ENCODE results near the gene TNIK. TPM values are rescaled to one million over a fixed set of nuclear protein-coding genes. Genes with fewer than 3 reads are reported as not detected.

TNIK gene
- polyA plus RNA-seq, 1 donor: 32.3 TPM

DNA sequence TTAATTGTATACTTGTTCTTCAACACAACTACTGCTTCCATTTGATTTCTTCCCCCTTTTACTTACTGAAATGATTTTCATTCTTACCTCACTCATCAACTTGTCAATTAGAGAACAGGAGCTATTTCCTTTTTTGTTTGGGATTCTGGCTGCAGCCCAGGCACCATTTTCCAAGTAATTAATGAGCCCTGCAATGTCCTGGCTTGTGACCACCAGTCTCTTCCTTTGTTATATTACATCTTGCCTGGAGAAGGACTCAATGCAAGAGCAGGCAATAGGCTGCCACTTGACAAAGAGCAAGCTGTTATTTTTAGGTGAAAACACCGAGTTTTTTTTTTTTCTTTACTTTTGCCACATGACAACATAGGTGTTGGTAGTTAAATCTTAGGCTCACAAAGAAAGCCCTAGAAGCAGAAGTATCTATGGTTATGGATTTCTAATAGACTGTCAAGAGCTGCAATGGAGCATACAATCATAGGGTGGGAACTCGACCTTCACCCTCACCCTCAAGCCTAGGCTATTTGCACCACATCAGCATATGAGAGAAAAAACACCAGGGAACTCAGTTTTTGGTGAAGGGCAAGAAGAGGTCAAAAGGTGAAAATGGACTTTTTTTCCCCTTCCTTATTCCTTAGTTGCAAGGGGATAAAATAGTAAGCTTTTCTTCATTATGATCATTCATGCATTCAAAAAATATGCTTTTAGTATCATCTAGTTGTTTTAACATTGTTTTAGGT, 114.9 kb downstream of the TNIK start:
- no peaks in the 10 kb centered on the region for H3K9me3 ChIP-seq (ENCODE audit: control insufficient read depth, low read depth, low read length)
- WGBS (ENCODE audit: insufficient coverage, low lambda C conversion rate): 80% methylated on average over 1 of the region's 2 CpGs
- no peak overlapping the region for H3K4me3 ChIP-seq (ENCODE audit: low read length)
- no peaks in the 10 kb centered on the region for H3K36me3 ChIP-seq (ENCODE audit: control insufficient read depth, insufficient read depth, low read length)
- no peak for DNase-seq
- H3K27me3 ChIP-seq (ENCODE audit: control insufficient read depth, insufficient read depth, low read length): no peaks in the 10 kb centered on the region
- H3K4me1 ChIP-seq (ENCODE audit: control insufficient read depth, insufficient read depth, low read length): peaks cover 29% of the 10 kb centered on the region
- no peak overlapping the region for H3K27ac ChIP-seq (ENCODE audit: low read length)

DNA sequence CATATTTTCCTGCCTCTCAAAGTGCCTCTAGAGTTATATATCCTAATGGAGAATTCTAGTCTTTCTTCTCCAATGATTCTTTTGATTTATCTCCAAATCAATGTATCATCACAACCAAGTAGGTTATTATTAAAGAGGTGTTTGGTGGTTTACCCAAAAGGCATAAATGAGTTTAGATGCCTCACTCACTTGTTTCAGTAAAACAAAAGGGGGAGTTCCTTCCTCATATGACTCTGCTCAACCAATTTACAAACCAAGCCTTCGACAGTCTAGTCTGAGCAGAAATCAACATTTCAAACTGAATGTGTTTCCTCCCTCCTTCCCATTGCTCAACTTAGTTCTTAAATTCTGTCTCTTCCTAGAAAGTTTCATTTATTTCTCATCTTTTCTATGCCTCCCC, 116.5 kb downstream of the TNIK start:
- 100% methylated on average over 1 of the region's 1 CpG for WGBS (ENCODE audit: insufficient coverage, low lambda C conversion rate)
- Histone ChIP-seq H3K9me3 (ENCODE audit: control insufficient read depth, low read depth, low read length) (no peaks in the 10 kb centered on the region), H3K4me3 (ENCODE audit: low read length) (no peak overlapping the region), H3K27ac (ENCODE audit: low read length) (no peak overlapping the region), H3K4me1 (ENCODE audit: control insufficient read depth, insufficient read depth, low read length) (peaks cover 29% of the 10 kb centered on the region), H3K27me3 (ENCODE audit: control insufficient read depth, insufficient read depth, low read length) (no peaks in the 10 kb centered on the region), H3K36me3 (ENCODE audit: control insufficient read depth, insufficient read depth, low read length) (no peaks in the 10 kb centered on the region)
- no peak for DNase-seq

DNA sequence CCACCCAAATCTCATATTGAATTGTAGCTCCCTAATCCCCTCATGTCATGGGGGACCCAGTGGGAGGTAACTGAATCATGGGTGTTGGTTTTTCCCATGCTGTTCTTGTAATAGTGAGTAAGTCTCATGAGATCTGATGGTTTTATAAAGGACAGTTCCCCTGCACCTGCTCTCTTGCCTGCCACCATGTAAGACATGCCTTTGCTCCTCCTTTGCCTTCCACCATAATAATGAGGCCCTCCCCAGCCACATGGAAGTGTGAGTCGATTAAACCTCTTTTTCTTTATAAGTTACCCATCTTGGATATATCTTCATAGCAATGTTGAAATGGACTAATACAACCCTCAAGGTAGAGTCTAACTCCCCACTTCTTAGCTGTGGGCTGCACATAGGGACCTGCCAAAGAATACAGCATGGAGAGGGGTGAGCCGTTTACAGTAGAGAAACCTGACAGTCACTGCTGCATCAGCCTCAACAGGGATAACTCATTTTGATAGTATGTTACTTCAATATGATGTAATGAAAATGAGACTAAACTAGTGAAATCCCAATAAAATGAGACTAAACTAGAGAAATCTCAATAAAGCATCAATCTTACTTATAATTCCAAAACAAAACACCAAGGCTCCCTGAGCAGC, 117.3 kb downstream of the TNIK start:
- no peaks in the 10 kb centered on the region for H3K9me3 ChIP-seq (ENCODE audit: control insufficient read depth, low read depth, low read length)
- no peak overlapping the region for H3K27ac ChIP-seq (ENCODE audit: low read length)
- no peak overlapping the region for H3K4me3 ChIP-seq (ENCODE audit: low read length)
- H3K27me3 ChIP-seq (ENCODE audit: control insufficient read depth, insufficient read depth, low read length): no peaks in the 10 kb centered on the region
- H3K36me3 ChIP-seq (ENCODE audit: control insufficient read depth, insufficient read depth, low read length): no peaks in the 10 kb centered on the region
- DNase-seq: no peak
- H3K4me1 ChIP-seq (ENCODE audit: control insufficient read depth, insufficient read depth, low read length): peaks cover 29% of the 10 kb centered on the region
- WGBS (ENCODE audit: insufficient coverage, low lambda C conversion rate): no CpG with 5 or more reads among the region's 2 CpGs

DNA sequence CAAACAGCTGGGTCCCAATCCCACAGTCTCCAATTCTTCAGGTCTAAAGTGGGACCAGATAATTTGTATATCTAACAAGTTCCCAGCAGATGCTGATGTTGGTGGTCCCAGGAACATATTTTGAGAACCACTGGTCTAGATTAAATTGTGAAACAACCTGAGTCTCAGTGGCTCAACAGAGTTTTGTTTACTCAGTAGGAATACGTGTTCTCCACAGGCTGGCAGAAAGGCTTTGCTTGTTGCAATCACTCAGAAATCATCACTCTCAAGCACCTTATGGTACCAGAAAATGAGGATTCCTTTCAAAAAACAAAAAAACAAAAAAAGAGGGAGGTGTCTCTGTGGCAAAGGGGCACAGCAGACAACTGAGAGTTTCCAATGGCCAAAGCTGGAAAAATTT, 118.0 kb downstream of the TNIK start:
- Histone ChIP-seq H3K4me1 (ENCODE audit: control insufficient read depth, insufficient read depth, low read length) (peaks cover 30% of the 10 kb centered on the region), H3K9me3 (ENCODE audit: control insufficient read depth, low read depth, low read length) (no peaks in the 10 kb centered on the region), H3K27me3 (ENCODE audit: control insufficient read depth, insufficient read depth, low read length) (no peaks in the 10 kb centered on the region), H3K4me3 (ENCODE audit: low read length) (no peak overlapping the region), H3K27ac (ENCODE audit: low read length) (no peak overlapping the region), H3K36me3 (ENCODE audit: control insufficient read depth, insufficient read depth, low read length) (no peaks in the 10 kb centered on the region)
- no peak for DNase-seq
- WGBS (ENCODE audit: insufficient coverage, low lambda C conversion rate): no CpG with 5 or more reads among the region's 1 CpG

DNA sequence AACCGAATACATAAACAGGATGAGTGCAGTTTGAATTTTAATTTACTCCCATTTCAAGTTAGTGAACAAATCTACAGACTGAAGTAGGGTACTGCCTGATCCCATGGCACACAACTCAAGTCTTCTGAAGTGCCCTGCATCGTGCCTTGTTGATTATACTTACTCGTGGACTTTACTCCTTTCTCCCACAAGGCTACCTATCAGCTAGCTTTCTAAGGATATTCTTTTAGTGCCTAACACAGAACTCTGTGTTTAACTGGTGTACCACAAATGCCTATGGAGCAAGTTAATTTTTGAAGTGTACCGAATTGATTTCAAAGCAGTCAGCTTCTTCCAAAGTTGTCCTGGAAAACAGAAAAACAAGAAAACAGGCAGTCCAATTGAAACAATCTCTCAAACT, 119.8 kb downstream of the TNIK start:
- WGBS (ENCODE audit: insufficient coverage, low lambda C conversion rate): no CpG with 5 or more reads among the region's 4 CpGs
- DNase-seq: peak; percentile 53 to 80
- peak overlapping the region; percentile 47 for H3K27ac ChIP-seq (ENCODE audit: low read length)
- peaks cover 25% of the 10 kb centered on the region for H3K4me1 ChIP-seq (ENCODE audit: control insufficient read depth, insufficient read depth, low read length)
- H3K36me3 ChIP-seq (ENCODE audit: control insufficient read depth, insufficient read depth, low read length): no peaks in the 10 kb centered on the region
- H3K9me3 ChIP-seq (ENCODE audit: control insufficient read depth, low read depth, low read length): no peaks in the 10 kb centered on the region
- no peaks in the 10 kb centered on the region for H3K27me3 ChIP-seq (ENCODE audit: control insufficient read depth, insufficient read depth, low read length)
- no peak overlapping the region for H3K4me3 ChIP-seq (ENCODE audit: low read length)

DNA sequence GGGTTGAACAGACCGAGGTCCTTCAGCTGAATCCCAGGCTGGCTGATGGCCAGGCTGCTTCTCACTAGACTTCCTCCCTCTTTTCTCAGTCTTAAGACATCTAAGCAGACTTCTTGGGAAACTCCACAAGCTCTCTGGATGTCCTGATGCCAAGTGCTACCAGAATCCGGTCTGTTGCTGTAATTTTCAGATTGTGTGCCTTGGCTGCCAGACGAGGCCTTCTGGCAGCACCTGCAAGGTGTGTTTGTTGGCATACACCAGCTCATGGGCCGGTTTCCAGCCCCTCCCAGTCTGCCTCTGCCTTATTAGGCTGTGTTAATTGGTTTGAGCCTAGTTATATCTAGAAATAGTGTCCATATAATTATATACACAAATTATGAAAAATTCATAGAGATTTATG, 120.6 kb downstream of the TNIK start:
- Histone ChIP-seq H3K27me3 (ENCODE audit: control insufficient read depth, insufficient read depth, low read length) (no peaks in the 10 kb centered on the region), H3K9me3 (ENCODE audit: control insufficient read depth, low read depth, low read length) (no peaks in the 10 kb centered on the region), H3K4me3 (ENCODE audit: low read length) (no peak overlapping the region), H3K4me1 (ENCODE audit: control insufficient read depth, insufficient read depth, low read length) (peaks cover 24% of the 10 kb centered on the region), H3K27ac (ENCODE audit: low read length) (no peak overlapping the region), H3K36me3 (ENCODE audit: control insufficient read depth, insufficient read depth, low read length) (no peaks in the 10 kb centered on the region)
- no CpG with 5 or more reads among the region's 4 CpGs for WGBS (ENCODE audit: insufficient coverage, low lambda C conversion rate)
- DNase-seq: no peak

DNA sequence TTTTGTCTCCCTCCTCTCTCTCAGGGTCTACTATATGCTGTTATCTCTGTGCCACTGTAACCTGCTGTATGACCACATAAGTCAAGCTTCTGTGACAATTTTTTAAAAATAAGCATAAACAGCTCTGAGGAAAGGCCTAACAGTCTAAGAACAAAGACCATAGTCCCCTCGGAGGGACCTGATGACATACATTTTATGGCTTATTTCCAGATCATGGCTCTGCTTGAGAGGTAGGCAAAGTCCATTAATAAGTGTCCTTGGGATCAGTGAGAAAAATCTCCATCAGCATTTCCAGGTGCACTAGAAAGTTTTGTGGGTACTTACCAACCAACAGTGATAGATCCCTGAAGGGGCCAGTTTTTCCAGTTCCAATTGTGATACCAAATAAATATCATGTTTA, 123.8 kb downstream of the TNIK start:
- WGBS (ENCODE audit: insufficient coverage, low lambda C conversion rate): no CpG with 5 or more reads among the region's 1 CpG
- no peaks in the 10 kb centered on the region for H3K36me3 ChIP-seq (ENCODE audit: control insufficient read depth, insufficient read depth, low read length)
- H3K4me3 ChIP-seq (ENCODE audit: low read length): no peak overlapping the region
- H3K27me3 ChIP-seq (ENCODE audit: control insufficient read depth, insufficient read depth, low read length): no peaks in the 10 kb centered on the region
- peak overlapping the region; percentile 83 for H3K27ac ChIP-seq (ENCODE audit: low read length)
- peaks cover 29% of the 10 kb centered on the region for H3K4me1 ChIP-seq (ENCODE audit: control insufficient read depth, insufficient read depth, low read length)
- no peaks in the 10 kb centered on the region for H3K9me3 ChIP-seq (ENCODE audit: control insufficient read depth, low read depth, low read length)
- DNase-seq: peak; percentile 79 to 92

DNA sequence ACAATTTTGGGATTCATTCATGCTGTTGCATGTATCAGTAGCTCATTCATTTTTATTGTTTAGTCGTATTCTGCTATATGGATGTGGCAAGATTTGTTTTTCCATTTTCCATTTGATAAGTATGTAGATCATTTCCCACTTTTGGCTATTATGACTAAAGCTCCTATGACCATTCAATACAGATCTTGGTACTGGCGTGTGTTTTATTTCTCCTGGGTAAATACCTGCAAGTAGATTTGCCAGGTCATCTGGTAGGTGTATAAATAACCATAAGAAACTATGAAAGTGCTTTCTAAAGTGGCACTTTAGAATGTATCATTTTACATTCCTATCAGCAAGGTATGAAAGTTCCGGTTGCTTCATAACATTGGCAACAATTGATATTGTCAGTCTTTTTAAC, 124.6 kb downstream of the TNIK start:
- Histone ChIP-seq H3K27me3 (ENCODE audit: control insufficient read depth, insufficient read depth, low read length) (no peaks in the 10 kb centered on the region), H3K4me3 (ENCODE audit: low read length) (no peak overlapping the region), H3K4me1 (ENCODE audit: control insufficient read depth, insufficient read depth, low read length) (peaks cover 26% of the 10 kb centered on the region), H3K27ac (ENCODE audit: low read length) (peak overlapping the region; percentile 83), H3K36me3 (ENCODE audit: control insufficient read depth, insufficient read depth, low read length) (no peaks in the 10 kb centered on the region), H3K9me3 (ENCODE audit: control insufficient read depth, low read depth, low read length) (no peaks in the 10 kb centered on the region)
- no peak for DNase-seq
- no CpG with 5 or more reads among the region's 3 CpGs for WGBS (ENCODE audit: insufficient coverage, low lambda C conversion rate)

DNA sequence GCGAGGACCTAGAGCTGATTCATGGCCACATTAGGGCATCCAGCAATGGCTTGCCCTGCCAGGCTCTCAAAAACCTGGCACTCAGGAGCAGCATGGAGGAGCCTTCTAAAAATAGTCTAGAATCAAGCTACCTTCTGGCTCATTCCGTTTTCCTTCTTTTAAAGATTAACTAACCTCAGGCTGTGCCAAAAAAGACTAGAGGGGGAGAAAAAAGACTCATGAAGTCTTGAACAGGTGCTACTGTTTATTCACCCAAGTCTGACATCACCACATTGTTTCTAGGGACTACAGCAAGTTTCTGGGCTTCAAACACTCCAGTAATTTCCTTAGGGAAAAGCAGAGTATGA, 125.8 kb downstream of the TNIK start:
- Histone ChIP-seq H3K27ac (ENCODE audit: low read length) (no peak overlapping the region), H3K27me3 (ENCODE audit: control insufficient read depth, insufficient read depth, low read length) (no peaks in the 10 kb centered on the region), H3K4me3 (ENCODE audit: low read length) (no peak overlapping the region), H3K36me3 (ENCODE audit: control insufficient read depth, insufficient read depth, low read length) (no peaks in the 10 kb centered on the region), H3K4me1 (ENCODE audit: control insufficient read depth, insufficient read depth, low read length) (peaks cover 25% of the 10 kb centered on the region), H3K9me3 (ENCODE audit: control insufficient read depth, low read depth, low read length) (no peaks in the 10 kb centered on the region)
- DNase-seq: peak in 1 of 2 donors; percentile 51
- 29% methylated on average over 1 of the region's 2 CpGs for WGBS (ENCODE audit: insufficient coverage, low lambda C conversion rate)

DNA sequence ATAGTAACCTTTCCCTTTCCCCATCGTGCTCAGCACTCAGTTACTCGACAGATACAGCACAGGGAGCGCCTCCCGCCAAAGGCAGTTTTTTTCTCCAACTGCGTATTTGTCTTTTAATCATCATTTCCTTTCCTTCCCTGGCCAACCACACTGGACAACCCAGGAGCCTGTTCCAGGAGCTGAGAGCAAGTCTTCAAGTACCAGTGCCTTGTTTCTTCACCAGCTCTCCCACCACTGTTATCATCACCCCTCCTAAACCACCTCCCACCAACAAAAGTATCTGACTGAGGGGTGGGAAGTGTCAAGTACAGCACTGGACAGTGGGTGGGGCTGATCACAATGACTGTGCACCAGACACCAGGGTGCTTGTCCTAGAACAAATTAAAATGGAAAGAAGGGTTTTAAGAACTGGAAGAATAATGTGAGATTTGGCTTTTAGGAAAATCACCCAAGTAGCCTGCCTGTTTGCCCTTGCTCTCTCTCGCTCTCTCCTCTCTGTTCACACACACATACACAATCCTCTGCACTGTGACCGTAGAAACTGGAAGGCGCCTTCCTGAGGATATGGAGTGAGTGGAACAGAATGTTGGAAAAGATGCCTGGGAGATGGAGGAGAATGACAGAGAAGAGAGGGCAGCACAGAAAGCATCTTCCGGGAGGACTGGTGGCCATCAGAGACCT, 126.3 kb downstream of the TNIK start:
- no peaks in the 10 kb centered on the region for H3K9me3 ChIP-seq (ENCODE audit: control insufficient read depth, low read depth, low read length)
- H3K27ac ChIP-seq (ENCODE audit: low read length): no peak overlapping the region
- 100% methylated on average over 4 of the region's 9 CpGs for WGBS (ENCODE audit: insufficient coverage, low lambda C conversion rate)

More for the DNA sequence above, 126.3 kb downstream of the TNIK start:
- H3K27me3 ChIP-seq (ENCODE audit: control insufficient read depth, insufficient read depth, low read length): no peaks in the 10 kb centered on the region
- DNase-seq: no peak
- H3K4me1 ChIP-seq (ENCODE audit: control insufficient read depth, insufficient read depth, low read length): peaks cover 25% of the 10 kb centered on the region
- no peak overlapping the region for H3K4me3 ChIP-seq (ENCODE audit: low read length)
- no peaks in the 10 kb centered on the region for H3K36me3 ChIP-seq (ENCODE audit: control insufficient read depth, insufficient read depth, low read length)

All from large intestine (tissue), 3 donors.